SK-N-SH treated with all-trans-retinoic acid at 6 μM for 48 hours (cell line): Measurements from ENCODE around the gene ZSCAN10.

Source experiments
- ESRRG ChIP-seq: fragments of 250-450 bp; sonication (Bioruptor Pico); IDR thresholded peaks from 2 replicates; pipeline ENCODE4 v1.6.1; 2021; ENCODE audit warnings: mild to moderate bottlenecking
- ISL1 ChIP-seq: fragments of 250-450 bp; sonication (Bioruptor Pico); IDR thresholded peaks from 2 replicates; pipeline ENCODE4 v2.1.2; 2022; ENCODE audit warnings: mild to moderate bottlenecking, moderate library complexity
- ZC3H10 ChIP-seq: fragments of 250-450 bp; sonication (Bioruptor Pico); IDR thresholded peaks from 2 replicates; pipeline ENCODE4 v1.5.1; 2021; ENCODE audit warnings: mild to moderate bottlenecking, moderate library complexity

DNA sequence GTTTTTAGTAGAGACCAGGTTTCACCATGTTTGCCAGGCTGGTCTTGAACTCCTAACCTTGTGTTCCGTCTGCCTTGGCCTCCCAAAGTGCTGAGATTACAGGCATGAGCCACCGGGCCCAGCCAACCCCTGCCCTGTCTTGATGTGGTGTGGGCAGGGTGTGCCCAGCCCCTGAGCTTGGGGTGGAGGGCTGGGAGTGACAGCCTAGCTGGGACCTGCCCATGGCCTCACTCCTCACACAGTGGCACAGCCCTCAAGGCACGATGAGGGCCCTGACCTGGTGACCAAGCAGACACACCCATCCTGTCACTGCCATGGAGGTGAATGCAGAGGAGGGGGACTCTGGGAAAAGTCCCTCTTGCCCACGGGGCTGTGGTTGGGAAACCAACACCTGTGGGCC is 30.6 kb downstream of the ZSCAN10 start:
- no peak for TF ChIP-seq ISL1
- TF ChIP-seq ESRRG (CRISPR knock-in tag) = no peak
- TF ChIP-seq ZC3H10 (CRISPR knock-in tag) = no peak
